GM19023 (cell line): ENCODE results near the gene PRKCA.
"Not testable (repeated sequence)": the region's sequence is repeated elsewhere in the genome, so short reads cannot be mapped to it uniquely, and the experiment has no call there.

Source experiments
- ATAC-seq: cut with Tn5 transposase; IDR thresholded peaks from one replicate; pipeline ENCODE4 v1.9.1; 2021; ENCODE audit warnings: mild to moderate bottlenecking, moderate library complexity; ENCODE audit not compliant: unreplicated experiment

PRKCA gene

GRCh38 chr17:66595893-66596292 lies 293.5 kb downstream of the PRKCA start:
- no peak for ATAC-seq

GRCh38 chr17:66602659-66603384 lies 300.4 kb downstream of the PRKCA start:
- no peak for ATAC-seq

GRCh38 chr17:66604376-66604775 lies 302.0 kb downstream of the PRKCA start:
- ATAC-seq = no peak

GRCh38 chr17:66605541-66605940 lies 303.1 kb downstream of the PRKCA start:
- no peak for ATAC-seq

- ATAC-seq = no peak
These were observed 308.1 kb downstream of the PRKCA start for GRCh38 chr17:66610361-66611133.

- ATAC-seq = no peak
These were observed 309.0 kb downstream of the PRKCA start for GRCh38 chr17:66611397-66611796.

- ATAC-seq = no peak
These were observed 310.6 kb downstream of the PRKCA start for GRCh38 chr17:66612993-66613392.

- no peak for ATAC-seq
These were observed 312.1 kb downstream of the PRKCA start for GRCh38 chr17:66614469-66614868.

GRCh38 chr17:66619206-66619605 lies 316.8 kb downstream of the PRKCA start:
- ATAC-seq = no peak

- ATAC-seq = no peak
These were observed 318.1 kb downstream of the PRKCA start for GRCh38 chr17:66620528-66620927.

GRCh38 chr17:66624630-66625029 lies 322.2 kb downstream of the PRKCA start:
- ATAC-seq = not testable (repeated sequence)

GRCh38 chr17:66625311-66625767 lies 322.9 kb downstream of the PRKCA start:
- ATAC-seq = no peak

- ATAC-seq = no peak
These were observed 325.6 kb downstream of the PRKCA start for GRCh38 chr17:66627985-66628384.

GRCh38 chr17:66629762-66630161 lies 327.3 kb downstream of the PRKCA start:
- ATAC-seq = no peak

GRCh38 chr17:66630379-66630778 lies 328.0 kb downstream of the PRKCA start:
- ATAC-seq = no peak

- no peak for ATAC-seq
These were observed 328.5 kb downstream of the PRKCA start for GRCh38 chr17:66630828-66631472.

GRCh38 chr17:66632731-66633130 lies 330.3 kb downstream of the PRKCA start:
- no peak for ATAC-seq

GRCh38 chr17:66633317-66633965 lies 331.0 kb downstream of the PRKCA start:
- ATAC-seq = no peak

- no peak for ATAC-seq
These were observed 331.8 kb downstream of the PRKCA start for GRCh38 chr17:66634193-66634592.

- ATAC-seq = no peak
These were observed 333.1 kb downstream of the PRKCA start for GRCh38 chr17:66635386-66636045.

GRCh38 chr17:66636111-66636510 lies 333.7 kb downstream of the PRKCA start:
- ATAC-seq = no peak
